ENCODE data around the gene LANCL2. TPM values are rescaled to one million over a fixed set of nuclear protein-coding genes. Genes with fewer than 3 reads are reported as not detected.
"Not testable (repeated sequence)": the region's sequence is repeated elsewhere in the genome, so short reads cannot be mapped to it uniquely, and the experiment has no call there.

LANCL2 gene
- total and polyA plus RNA-seq, 10 donors = 4.7 to 13.5 (median 9.6) TPM

- DNase-seq = no peak
- Histone ChIP-seq H3K4me3 (no peak overlapping the region), H3K4me1 (no peaks in the 10 kb centered on the region), H3K27me3 (replicated peaks in 1 of 7) (peaks cover 0 to 17% (median 2%) of the 10 kb centered on the region in 7 donors), H3K36me3 (no peaks in the 10 kb centered on the region), H3K9me3 (peaks cover 0 to 2% (median 0%) of the 10 kb centered on the region in 8 donors), H3K27ac (no peak overlapping the region)
- no peak for TF ChIP-seq POLR2AphosphoS5 (IDR thresholded peaks at IDR 0.05)
- no peak for TF ChIP-seq POLR2A (IDR thresholded peaks at IDR 0.05)
- TF ChIP-seq CTCF (IDR thresholded peaks at IDR 0.05 in 8 of 11, conservative IDR thresholded peaks at IDR 0.05 in 3 of 11) = no peak
- WGBS, 5 donors = 72 to 80% (median 75%) methylated on average over 7 of the region's 7 CpGs
- intact Hi-C loops (cut with DNase I; ENCODE audit: low total_unique reads) = no loop called here
These were observed 14.9 kb upstream of the LANCL2 start for GRCh38 chr7:55350281-55350680.

GRCh38 chr7:55351263-55351662, 13.9 kb upstream of the LANCL2 start:
- 65 to 79% (median 73%) methylated on average over 3 of the region's 3 CpGs for WGBS, 5 donors
- intact Hi-C loops (cut with DNase I; ENCODE audit: low total_unique reads) = no loop called here
- no peak overlapping the region for H3K4me3 ChIP-seq
- H3K4me1 ChIP-seq = no peaks in the 10 kb centered on the region
- no peaks in the 10 kb centered on the region for H3K36me3 ChIP-seq
- DNase-seq = no peak
- H3K27me3 ChIP-seq (replicated peaks in 1 of 7) = peaks cover 0 to 11% (median 0%) of the 10 kb centered on the region in 7 donors
- H3K27ac ChIP-seq = no peak overlapping the region
- no peak for TF ChIP-seq POLR2A (IDR thresholded peaks at IDR 0.05)
- TF ChIP-seq POLR2AphosphoS5 (IDR thresholded peaks at IDR 0.05) = no peak
- no peak for TF ChIP-seq CTCF (IDR thresholded peaks at IDR 0.05 in 8 of 11, conservative IDR thresholded peaks at IDR 0.05 in 3 of 11)
- no peaks in the 10 kb centered on the region for H3K9me3 ChIP-seq

- DNase-seq; H3K4me1 ChIP-seq; H3K4me3 ChIP-seq; intact Hi-C loops (cut with DNase I; ENCODE audit: low total_unique reads); H3K27ac ChIP-seq; H3K36me3 ChIP-seq; H3K9me3 ChIP-seq: not testable (repeated sequence)
- WGBS, 5 donors = 86 to 95% (median 92%) methylated on average over 6 of the region's 6 CpGs
- H3K27me3 ChIP-seq (replicated peaks in 1 of 7) = peaks cover 0 to 11% (median 0%) of the 10 kb centered on the region in 7 donors
These were observed 12.2 kb upstream of the LANCL2 start for GRCh38 chr7:55352947-55353273.

GRCh38 chr7:55360486-55360885, 4.7 kb upstream of the LANCL2 start:
- Histone ChIP-seq H3K36me3 (no peaks in the 10 kb centered on the region), H3K4me1 (peaks cover 0 to 13% (median 9%) of the 10 kb centered on the region in 6 donors), H3K27me3 (replicated peaks in 1 of 7) (peaks cover 0 to 8% (median 0%) of the 10 kb centered on the region in 7 donors), H3K4me3 (no peak overlapping the region), H3K27ac (no peak overlapping the region), H3K9me3 (no peaks in the 10 kb centered on the region)
- no peak for TF ChIP-seq POLR2AphosphoS5 (IDR thresholded peaks at IDR 0.05)
- TF ChIP-seq POLR2A (IDR thresholded peaks at IDR 0.05) = no peak
- TF ChIP-seq CTCF (IDR thresholded peaks at IDR 0.05 in 8 of 11, conservative IDR thresholded peaks at IDR 0.05 in 3 of 11) = no peak
- WGBS, 5 donors = 68 to 98% (median 83%) methylated on average over 2 of the region's 2 CpGs
- intact Hi-C loops (cut with DNase I; ENCODE audit: low total_unique reads) = loop anchor here (10.0 kb wide), 1 partner anchor 606 kb away; the partner anchor contains the start of gene SEC61G
- no peak for DNase-seq

- Histone ChIP-seq H3K27ac (no peak overlapping the region), H3K4me1 (peaks cover 0 to 13% (median 9%) of the 10 kb centered on the region in 6 donors), H3K9me3 (no peaks in the 10 kb centered on the region), H3K4me3 (no peak overlapping the region), H3K27me3 (replicated peaks in 1 of 7) (peaks cover 0 to 8% (median 0%) of the 10 kb centered on the region in 7 donors), H3K36me3 (no peaks in the 10 kb centered on the region)
- TF ChIP-seq POLR2AphosphoS5 (IDR thresholded peaks at IDR 0.05) (no peak), CTCF (IDR thresholded peaks at IDR 0.05 in 8 of 11, conservative IDR thresholded peaks at IDR 0.05 in 3 of 11) (no peak), POLR2A (IDR thresholded peaks at IDR 0.05) (no peak)
- 74 to 79% (median 79%) methylated on average over 6 of the region's 6 CpGs for WGBS, 5 donors
- DNase-seq = no peak
- intact Hi-C loops (cut with DNase I; ENCODE audit: low total_unique reads) = loop anchor here (10.0 kb wide), 1 partner anchor 607 kb away; the partner anchor contains the start of gene SEC61G
These were observed 3.6 kb upstream of the LANCL2 start for GRCh38 chr7:55361560-55361959.
